ENCODE results near the gene CEP128.

The CEP128 gene

GRCh38 chr14:80839743-80840142 is 101.8 kb downstream of the CEP128 start:
- Histone ChIP-seq H3K9ac (ENCODE audit: low read length) (no peak overlapping the region), H3K27me3 (ENCODE audit: low read depth, low read length) (no peaks in the 10 kb centered on the region), H3K36me3 (replicated peaks; ENCODE audit: low read depth, low read length) (no peaks in the 10 kb centered on the region), H3K79me2 (ENCODE audit: low read length) (no peaks in the 10 kb centered on the region), H3K4me3 (ENCODE audit: low read length) (no peak overlapping the region), H4K20me1 (ENCODE audit: insufficient read depth, low read length) (no peaks in the 10 kb centered on the region), H3K4me1 (ENCODE audit: low read length) (no peaks in the 10 kb centered on the region), H3K27ac (ENCODE audit: low read length) (no peak overlapping the region), H3K4me2 (ENCODE audit: low read length) (no peak overlapping the region), H2AFZ (ENCODE audit: low read depth, low read length) (no peak overlapping the region), H3K9me3 (ENCODE audit: insufficient read depth, low read length) (no peaks in the 10 kb centered on the region)
- TF ChIP-seq EZH2phosphoT487 (IDR thresholded peaks at IDR 0.05; ENCODE audit: low read depth) = no peak
- TF ChIP-seq, protein P1, sequence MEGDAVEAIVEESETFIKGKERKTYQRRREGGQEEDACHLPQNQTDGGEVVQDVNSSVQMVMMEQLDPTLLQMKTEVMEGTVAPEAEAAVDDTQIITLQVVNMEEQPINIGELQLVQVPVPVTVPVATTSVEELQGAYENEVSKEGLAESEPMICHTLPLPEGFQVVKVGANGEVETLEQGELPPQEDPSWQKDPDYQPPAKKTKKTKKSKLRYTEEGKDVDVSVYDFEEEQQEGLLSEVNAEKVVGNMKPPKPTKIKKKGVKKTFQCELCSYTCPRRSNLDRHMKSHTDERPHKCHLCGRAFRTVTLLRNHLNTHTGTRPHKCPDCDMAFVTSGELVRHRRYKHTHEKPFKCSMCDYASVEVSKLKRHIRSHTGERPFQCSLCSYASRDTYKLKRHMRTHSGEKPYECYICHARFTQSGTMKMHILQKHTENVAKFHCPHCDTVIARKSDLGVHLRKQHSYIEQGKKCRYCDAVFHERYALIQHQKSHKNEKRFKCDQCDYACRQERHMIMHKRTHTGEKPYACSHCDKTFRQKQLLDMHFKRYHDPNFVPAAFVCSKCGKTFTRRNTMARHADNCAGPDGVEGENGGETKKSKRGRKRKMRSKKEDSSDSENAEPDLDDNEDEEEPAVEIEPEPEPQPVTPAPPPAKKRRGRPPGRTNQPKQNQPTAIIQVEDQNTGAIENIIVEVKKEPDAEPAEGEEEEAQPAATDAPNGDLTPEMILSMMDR (IDR thresholded peaks at IDR 0.05; ENCODE audit: low read depth, low read length) = no peak

GRCh38 chr14:80809663-80810062 is 131.9 kb downstream of the CEP128 start:
- no peaks in the 10 kb centered on the region for H3K27me3 ChIP-seq (ENCODE audit: low read depth, low read length)
- no peaks in the 10 kb centered on the region; the same call in 1 of the 2 replicates for H3K9me3 ChIP-seq (ENCODE audit: insufficient read depth, low read length)
- H3K4me2 ChIP-seq (ENCODE audit: low read length) = no peak overlapping the region
- H3K27ac ChIP-seq (ENCODE audit: low read length) = no peak overlapping the region
- H3K36me3 ChIP-seq (replicated peaks; ENCODE audit: low read depth, low read length) = peaks cover 7% of the 10 kb centered on the region
- H3K4me1 ChIP-seq (ENCODE audit: low read length) = no peaks in the 10 kb centered on the region
- H4K20me1 ChIP-seq (ENCODE audit: insufficient read depth, low read length) = no peaks in the 10 kb centered on the region
- no peak overlapping the region for H2AFZ ChIP-seq (ENCODE audit: low read depth, low read length)
- TF ChIP-seq, protein P1 (IDR thresholded peaks at IDR 0.05; ENCODE audit: low read depth, low read length) = no peak
- TF ChIP-seq EZH2phosphoT487 (IDR thresholded peaks at IDR 0.05; ENCODE audit: low read depth) = no peak
- no peaks in the 10 kb centered on the region for H3K79me2 ChIP-seq (ENCODE audit: low read length)
- no peak overlapping the region for H3K4me3 ChIP-seq (ENCODE audit: low read length)
- H3K9ac ChIP-seq (ENCODE audit: low read length) = no peak overlapping the region

GRCh38 chr14:80805136-80805535 is 136.4 kb downstream of the CEP128 start:
- no peaks in the 10 kb centered on the region; the same call in 1 of the 2 replicates for H3K9me3 ChIP-seq (ENCODE audit: insufficient read depth, low read length)
- H3K27me3 ChIP-seq (ENCODE audit: low read depth, low read length) = no peaks in the 10 kb centered on the region

GRCh38 chr14:80798878-80799277 is 142.7 kb downstream of the CEP128 start:
- H3K4me2 ChIP-seq (ENCODE audit: low read length) = no peak overlapping the region
- TF ChIP-seq, protein P1 (IDR thresholded peaks at IDR 0.05; ENCODE audit: low read depth, low read length) = no peak
- no peak for TF ChIP-seq EZH2phosphoT487 (IDR thresholded peaks at IDR 0.05; ENCODE audit: low read depth)
- H3K36me3 ChIP-seq (replicated peaks; ENCODE audit: low read depth, low read length) = peaks cover 7% of the 10 kb centered on the region
- H3K4me3 ChIP-seq (ENCODE audit: low read length) = no peak overlapping the region
- no peaks in the 10 kb centered on the region for H3K9me3 ChIP-seq (ENCODE audit: insufficient read depth, low read length)
- H4K20me1 ChIP-seq (ENCODE audit: insufficient read depth, low read length) = no peaks in the 10 kb centered on the region
- H3K79me2 ChIP-seq (ENCODE audit: low read length) = no peaks in the 10 kb centered on the region
- no peak overlapping the region for H3K9ac ChIP-seq (ENCODE audit: low read length)
- H3K4me1 ChIP-seq (ENCODE audit: low read length) = 0 out of 2 replicates have a peak, but pooled peaks cover 2% of the 10 kb centered on the region
- H3K27ac ChIP-seq (ENCODE audit: low read length) = no peak overlapping the region
- H3K27me3 ChIP-seq (ENCODE audit: low read depth, low read length) = no peaks in the 10 kb centered on the region
- H2AFZ ChIP-seq (ENCODE audit: low read depth, low read length) = no peak overlapping the region

More at GRCh38 chr14:80805136-80805535, 136.4 kb downstream of the CEP128 start:
- peaks cover 13% of the 10 kb centered on the region for H3K36me3 ChIP-seq (replicated peaks; ENCODE audit: low read depth, low read length)
- no peaks in the 10 kb centered on the region for H4K20me1 ChIP-seq (ENCODE audit: insufficient read depth, low read length)
- no peak overlapping the region for H3K9ac ChIP-seq (ENCODE audit: low read length)
- no peak overlapping the region for H3K4me2 ChIP-seq (ENCODE audit: low read length)
- H2AFZ ChIP-seq (ENCODE audit: low read depth, low read length) = no peak overlapping the region
- no peak overlapping the region for H3K27ac ChIP-seq (ENCODE audit: low read length)
- H3K4me3 ChIP-seq (ENCODE audit: low read length) = no peak overlapping the region
- no peak for TF ChIP-seq EZH2phosphoT487 (IDR thresholded peaks at IDR 0.05; ENCODE audit: low read depth)
- TF ChIP-seq, protein P1 (IDR thresholded peaks at IDR 0.05; ENCODE audit: low read depth, low read length) = no peak
- no peaks in the 10 kb centered on the region for H3K79me2 ChIP-seq (ENCODE audit: low read length)
- 0 out of 2 replicates have a peak, but pooled peaks cover 2% of the 10 kb centered on the region for H3K4me1 ChIP-seq (ENCODE audit: low read length)
